Panc1 (cell line): Measurements from ENCODE around the gene FRMPD4. TPM values are rescaled to one million over a fixed set of nuclear protein-coding genes. Genes with fewer than 3 reads are reported as not detected.

Experiments used
- ATAC-seq: fragments of 200-7000 bp; cut with Tn5 transposase; 2 replicates; pipeline ENCODE4 v1.9.1; 2020; ENCODE audit warnings: mild to moderate bottlenecking, moderate library complexity
- BruUV-seq: library from RNA; stranded (reverse); fragments of 400-500 nt; replicated peaks from 2 replicates; lab custom pipeline; 2021; lab: Mats Ljungman, UMichigan
- CTCF ChIA-PET: fragments of 300-600 bp; sonication (Branson Sonifier 250); formaldehyde crosslinking; loops from one replicate; lab custom pipeline; 2022; ENCODE audit warnings: antibody characterized with exemption; lab: Charles Lee
- POLR2A ChIA-PET: fragments of 300-600 bp; sonication (Branson Sonifier 250); formaldehyde crosslinking; loops from one replicate; lab custom pipeline; 2022; ENCODE audit warnings: antibody characterized with exemption; lab: Charles Lee
- DNase-seq: peaks from one replicate; pipeline ENCODE4 v3.0.0-alpha.2; 2010; ENCODE audit warnings: low read depth, low spot score
- H3K27ac ChIP-seq: 2 replicates; pipeline ENCODE4 v1.5.1; 2011; ENCODE audit warnings: mild to moderate bottlenecking, low read length, inconsistent platforms
- H3K27me3 ChIP-seq: fragments of 200-500 bp; sonication (Bioruptor generic); 2 replicates; pipeline ENCODE4 v1.6.0; 2014; ENCODE audit warnings: low read length, inconsistent platforms; ENCODE audit not compliant: control insufficient read depth, insufficient read depth
- H3K36me3 ChIP-seq: fragments of 200-500 bp; sonication (Bioruptor generic); 2 replicates; pipeline ENCODE4 v1.5.1; 2014; ENCODE audit warnings: inconsistent platforms, mild to moderate bottlenecking, low read length, moderate library complexity; ENCODE audit not compliant: control insufficient read depth, insufficient read depth
- H3K4me1 ChIP-seq: 2 replicates; pipeline ENCODE4 v1.5.1; 2011; ENCODE audit warnings: inconsistent platforms, mild to moderate bottlenecking, low read length, moderate library complexity; ENCODE audit not compliant: control insufficient read depth, insufficient read depth
- H3K4me3 ChIP-seq, 2 experiments: 2 replicates each; pipeline ENCODE4 v1.5.1; 2011 to 2012; ENCODE audit warnings: low read depth in 2 of 2, low read length in 2 of 2, mild to moderate bottlenecking in 2 of 2, inconsistent platforms in 1 of 2, moderate library complexity in 1 of 2
- H3K9me3 ChIP-seq: fragments of 200-500 bp; sonication (Bioruptor generic); 2 replicates; pipeline ENCODE4 v1.5.1; 2014; ENCODE audit warnings: low read depth, mild to moderate bottlenecking, inconsistent platforms, low read length, moderate library complexity; ENCODE audit not compliant: control insufficient read depth, insufficient read depth
- POLR2AphosphoS5 ChIP-seq: IDR thresholded peaks from 2 replicates; pipeline ENCODE4 v1.6.1; 2012; ENCODE audit warnings: mild to moderate bottlenecking, low read depth, low read length, moderate library complexity
- SIN3A ChIP-seq: IDR thresholded peaks from 2 replicates; pipeline ENCODE4 v1.6.1; 2012; ENCODE audit warnings: low read depth, mild to moderate bottlenecking, low read length, moderate library complexity, borderline replicate concordance; ENCODE audit not compliant: insufficient read depth
- TCF7L2 ChIP-seq: IDR thresholded peaks from 2 replicates; pipeline ENCODE4 v1.6.1; 2011; ENCODE audit warnings: mild to moderate bottlenecking, low read depth, low read length, inconsistent platforms
- in situ Hi-C: cut with HindIII; loops from 2 replicates; pipeline ENCODE4 v1.10.0; 2016; ENCODE audit warnings: low sequenced_read_pairs, low pct_unique_long_range_greater_than_20kb
- intact Hi-C: fragments of 100-400 bp; cut with micrococcal nuclease; formaldehyde crosslinking; loops from one replicate; pipeline ENCODE4 v1.10.0; 2022; ENCODE audit not compliant: unreplicated experiment
- total RNA-seq: library from RNA; stranded (reverse); gene quantifications from one replicate; pipeline ENCODE4 v1.2.1, GENCODE V29; 2021; ENCODE audit not compliant: unreplicated experiment
- TF ChIP-seq, protein P1 (sequence below), 2 experiments: IDR thresholded peaks; 2 replicates each; pipeline ENCODE4 v1.6.1; 2011 to 2012; ENCODE audit warnings: low read depth in 2 of 2, control low read depth in 1 of 2, low read length in 1 of 2, mild to moderate bottlenecking in 1 of 2, moderate library complexity in 1 of 2; ENCODE audit not compliant: insufficient read depth in 1 of 2
- TF ChIP-seq, protein P2 (sequence below): fragments of 450-650 bp; IDR thresholded peaks from 2 replicates; pipeline ENCODE4 v1.5.1; 2017; ENCODE audit warnings: mild to moderate bottlenecking

FRMPD4 gene
- total RNA-seq, 1 experiment from 2014 or later, result not detected

DNA sequence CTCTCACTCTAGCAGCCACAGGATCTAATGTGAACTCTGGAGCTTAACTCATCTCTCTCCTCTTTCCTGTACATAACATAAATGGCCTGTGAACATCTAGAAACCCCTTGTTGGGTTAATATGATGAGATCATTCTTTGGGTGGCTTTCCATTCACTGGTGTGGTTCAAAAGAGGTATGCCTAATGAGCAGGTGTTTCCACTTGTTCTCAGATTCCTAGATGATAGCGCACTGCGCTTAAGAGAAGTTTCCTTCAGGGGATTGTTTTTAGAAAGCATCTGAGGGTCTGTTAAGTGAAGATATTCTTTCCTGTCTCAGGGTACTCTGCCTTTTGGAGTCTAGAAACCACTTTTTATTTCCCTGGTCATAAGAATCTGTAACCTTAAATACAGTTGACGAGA lies 32.5 kb downstream of the FRMPD4 start:
- CTCF ChIA-PET, result no interaction called here
- ATAC-seq (no peak), DNase-seq (no peak)
- no peak for TF ChIP-seq TCF7L2
- TF ChIP-seq, protein P1, sequence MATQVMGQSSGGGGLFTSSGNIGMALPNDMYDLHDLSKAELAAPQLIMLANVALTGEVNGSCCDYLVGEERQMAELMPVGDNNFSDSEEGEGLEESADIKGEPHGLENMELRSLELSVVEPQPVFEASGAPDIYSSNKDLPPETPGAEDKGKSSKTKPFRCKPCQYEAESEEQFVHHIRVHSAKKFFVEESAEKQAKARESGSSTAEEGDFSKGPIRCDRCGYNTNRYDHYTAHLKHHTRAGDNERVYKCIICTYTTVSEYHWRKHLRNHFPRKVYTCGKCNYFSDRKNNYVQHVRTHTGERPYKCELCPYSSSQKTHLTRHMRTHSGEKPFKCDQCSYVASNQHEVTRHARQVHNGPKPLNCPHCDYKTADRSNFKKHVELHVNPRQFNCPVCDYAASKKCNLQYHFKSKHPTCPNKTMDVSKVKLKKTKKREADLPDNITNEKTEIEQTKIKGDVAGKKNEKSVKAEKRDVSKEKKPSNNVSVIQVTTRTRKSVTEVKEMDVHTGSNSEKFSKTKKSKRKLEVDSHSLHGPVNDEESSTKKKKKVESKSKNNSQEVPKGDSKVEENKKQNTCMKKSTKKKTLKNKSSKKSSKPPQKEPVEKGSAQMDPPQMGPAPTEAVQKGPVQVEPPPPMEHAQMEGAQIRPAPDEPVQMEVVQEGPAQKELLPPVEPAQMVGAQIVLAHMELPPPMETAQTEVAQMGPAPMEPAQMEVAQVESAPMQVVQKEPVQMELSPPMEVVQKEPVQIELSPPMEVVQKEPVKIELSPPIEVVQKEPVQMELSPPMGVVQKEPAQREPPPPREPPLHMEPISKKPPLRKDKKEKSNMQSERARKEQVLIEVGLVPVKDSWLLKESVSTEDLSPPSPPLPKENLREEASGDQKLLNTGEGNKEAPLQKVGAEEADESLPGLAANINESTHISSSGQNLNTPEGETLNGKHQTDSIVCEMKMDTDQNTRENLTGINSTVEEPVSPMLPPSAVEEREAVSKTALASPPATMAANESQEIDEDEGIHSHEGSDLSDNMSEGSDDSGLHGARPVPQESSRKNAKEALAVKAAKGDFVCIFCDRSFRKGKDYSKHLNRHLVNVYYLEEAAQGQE (IDR thresholded peaks at IDR 0.05; ENCODE audit: insufficient read depth in 1 of 2, low read depth in 2 of 2, low read length in 1 of 2), result no peak
- TF ChIP-seq POLR2AphosphoS5, result no peak
- no peak for TF ChIP-seq SIN3A
- TF ChIP-seq, protein P2, sequence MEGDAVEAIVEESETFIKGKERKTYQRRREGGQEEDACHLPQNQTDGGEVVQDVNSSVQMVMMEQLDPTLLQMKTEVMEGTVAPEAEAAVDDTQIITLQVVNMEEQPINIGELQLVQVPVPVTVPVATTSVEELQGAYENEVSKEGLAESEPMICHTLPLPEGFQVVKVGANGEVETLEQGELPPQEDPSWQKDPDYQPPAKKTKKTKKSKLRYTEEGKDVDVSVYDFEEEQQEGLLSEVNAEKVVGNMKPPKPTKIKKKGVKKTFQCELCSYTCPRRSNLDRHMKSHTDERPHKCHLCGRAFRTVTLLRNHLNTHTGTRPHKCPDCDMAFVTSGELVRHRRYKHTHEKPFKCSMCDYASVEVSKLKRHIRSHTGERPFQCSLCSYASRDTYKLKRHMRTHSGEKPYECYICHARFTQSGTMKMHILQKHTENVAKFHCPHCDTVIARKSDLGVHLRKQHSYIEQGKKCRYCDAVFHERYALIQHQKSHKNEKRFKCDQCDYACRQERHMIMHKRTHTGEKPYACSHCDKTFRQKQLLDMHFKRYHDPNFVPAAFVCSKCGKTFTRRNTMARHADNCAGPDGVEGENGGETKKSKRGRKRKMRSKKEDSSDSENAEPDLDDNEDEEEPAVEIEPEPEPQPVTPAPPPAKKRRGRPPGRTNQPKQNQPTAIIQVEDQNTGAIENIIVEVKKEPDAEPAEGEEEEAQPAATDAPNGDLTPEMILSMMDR, result no peak
- in situ Hi-C loops (no loop called here), intact Hi-C loops (no loop called here)
- Histone ChIP-seq H3K9me3 (no peaks in the 10 kb centered on the region), H3K4me1 (no peaks in the 10 kb centered on the region), H3K27me3 (no peaks in the 10 kb centered on the region), H3K27ac (no peak overlapping the region), H3K36me3 (no peaks in the 10 kb centered on the region), H3K4me3 (no peak overlapping the region)
- BruUV-seq, result no TSS peak
- POLR2A ChIA-PET, result no interaction called here

DNA sequence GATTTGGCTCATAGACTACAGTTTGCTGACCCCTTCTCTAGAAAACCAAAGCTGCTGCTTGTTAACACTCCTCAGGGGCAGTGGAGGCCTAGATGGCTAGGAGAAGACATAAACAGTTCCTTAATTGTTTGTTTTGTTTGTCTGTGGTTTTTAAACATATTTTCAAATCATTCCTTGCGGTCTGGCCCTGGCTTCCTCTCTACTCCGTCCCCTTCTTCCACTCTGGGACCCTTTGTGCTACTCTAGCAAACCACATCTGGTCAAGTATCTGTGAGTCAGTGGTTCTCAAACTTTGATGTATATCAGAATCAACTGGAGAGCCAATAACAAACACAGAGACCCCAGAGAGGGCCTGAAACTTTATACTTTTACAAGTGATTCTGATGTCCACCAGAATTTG lies 36.1 kb downstream of the FRMPD4 start:
- DNase-seq (no peak), ATAC-seq (no peak)
- in situ Hi-C loops (no loop called here), intact Hi-C loops (no loop called here)
- ChIA-PET POLR2A (no interaction called here), CTCF (no interaction called here)
- TF ChIP-seq, protein P2, result no peak
- TF ChIP-seq, protein P1 (IDR thresholded peaks at IDR 0.05; ENCODE audit: insufficient read depth in 1 of 2, low read depth in 2 of 2, low read length in 1 of 2), result no peak
- no peak for TF ChIP-seq SIN3A
- no peak for TF ChIP-seq POLR2AphosphoS5
- TF ChIP-seq TCF7L2, result no peak
- H3K27me3 ChIP-seq, result no peaks in the 10 kb centered on the region
- no TSS peak for BruUV-seq
- no peak overlapping the region for H3K27ac ChIP-seq
- no peaks in the 10 kb centered on the region for H3K9me3 ChIP-seq
- no peaks in the 10 kb centered on the region for H3K4me1 ChIP-seq
- no peaks in the 10 kb centered on the region for H3K36me3 ChIP-seq
- H3K4me3 ChIP-seq, result no peak overlapping the region
